ENCODE data around the gene HS3ST6.

DNA sequence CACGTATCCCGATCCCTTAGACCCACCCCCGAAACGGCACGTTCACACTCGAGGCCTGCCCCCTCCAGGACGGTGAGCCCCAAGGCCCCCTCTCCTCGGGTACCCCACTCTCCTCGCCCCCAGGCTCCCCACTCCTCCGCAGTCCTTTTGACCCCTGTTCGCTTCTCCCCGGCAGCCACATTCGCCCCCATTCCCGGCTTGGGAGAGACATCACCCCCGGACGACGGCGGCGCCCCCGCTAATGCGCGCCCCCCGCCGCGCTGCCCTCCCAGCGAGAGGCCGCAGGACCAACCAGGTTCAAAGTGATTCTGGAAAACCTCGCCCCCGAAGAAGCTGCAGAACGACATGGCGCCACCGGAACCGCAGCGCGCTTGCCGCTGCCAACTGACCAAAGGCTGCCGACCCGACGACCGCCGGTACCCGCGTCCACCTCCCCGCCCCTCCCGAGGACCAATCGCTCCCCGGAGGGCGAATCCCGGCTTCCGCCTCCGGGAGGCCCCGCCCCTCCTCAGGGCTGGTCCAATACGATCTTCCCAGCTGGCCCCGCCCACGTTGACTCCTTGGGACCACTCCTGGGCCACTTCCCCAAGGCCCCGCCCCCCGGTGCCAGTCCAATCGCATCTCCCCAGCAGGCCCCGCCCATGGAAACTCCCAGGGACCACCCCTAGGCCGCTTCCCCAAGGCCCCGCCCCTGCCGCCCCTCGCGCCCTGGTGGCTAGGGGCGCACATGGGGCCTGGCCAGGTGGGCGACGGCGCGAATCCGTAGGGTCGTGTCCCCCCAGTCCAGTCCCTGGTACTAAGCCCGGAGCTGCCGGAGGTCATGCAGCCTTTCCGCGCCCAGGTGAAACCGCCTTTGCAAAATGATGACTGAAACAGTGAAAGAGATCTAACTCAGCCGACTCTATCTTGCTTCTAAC is 24.9 kb upstream of the HS3ST6 start, which contains the start of gene MSRB1:
- TF ChIP-seq, protein P1, sequence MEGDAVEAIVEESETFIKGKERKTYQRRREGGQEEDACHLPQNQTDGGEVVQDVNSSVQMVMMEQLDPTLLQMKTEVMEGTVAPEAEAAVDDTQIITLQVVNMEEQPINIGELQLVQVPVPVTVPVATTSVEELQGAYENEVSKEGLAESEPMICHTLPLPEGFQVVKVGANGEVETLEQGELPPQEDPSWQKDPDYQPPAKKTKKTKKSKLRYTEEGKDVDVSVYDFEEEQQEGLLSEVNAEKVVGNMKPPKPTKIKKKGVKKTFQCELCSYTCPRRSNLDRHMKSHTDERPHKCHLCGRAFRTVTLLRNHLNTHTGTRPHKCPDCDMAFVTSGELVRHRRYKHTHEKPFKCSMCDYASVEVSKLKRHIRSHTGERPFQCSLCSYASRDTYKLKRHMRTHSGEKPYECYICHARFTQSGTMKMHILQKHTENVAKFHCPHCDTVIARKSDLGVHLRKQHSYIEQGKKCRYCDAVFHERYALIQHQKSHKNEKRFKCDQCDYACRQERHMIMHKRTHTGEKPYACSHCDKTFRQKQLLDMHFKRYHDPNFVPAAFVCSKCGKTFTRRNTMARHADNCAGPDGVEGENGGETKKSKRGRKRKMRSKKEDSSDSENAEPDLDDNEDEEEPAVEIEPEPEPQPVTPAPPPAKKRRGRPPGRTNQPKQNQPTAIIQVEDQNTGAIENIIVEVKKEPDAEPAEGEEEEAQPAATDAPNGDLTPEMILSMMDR (conservative IDR thresholded peaks at IDR 0.05; ENCODE audit: low read length), result peak; percentile 29; the same call in 1 of the 2 replicates
- no peak for TF ChIP-seq EZH2phosphoT487 (IDR thresholded peaks at IDR 0.05; ENCODE audit: borderline replicate concordance, low read depth, low read length)

All from OCI-LY7 (cell line).